Measurements from ENCODE around the gene NLRP10. TPM values are rescaled to one million over a fixed set of nuclear protein-coding genes. Genes with fewer than 3 reads are reported as not detected.

Gene NLRP10
- total and polyA plus RNA-seq, 7 experiments from 2014 or later, result not detected

GRCh38 chr11:7949934-7950333 is 15.3 kb downstream of the NLRP10 start:
- ChIA-PET POLR2A (no interaction called here), CTCF (no interaction called here)
- H3K36me3 ChIP-seq (ENCODE audit: control insufficient read depth in 2 of 3, insufficient read depth in 3 of 3, low read length in 3 of 3), result no peaks in the 10 kb centered on the region
- no peak overlapping the region for H3K27ac ChIP-seq (ENCODE audit: low read depth, low read length)
- H3K36me3 Mint-ChIP-seq, result no peaks in the 10 kb centered on the region
- intact Hi-C loops (cut with micrococcal nuclease), result no loop called here
- H3K27ac Mint-ChIP-seq, result no peak overlapping the region
- H3K9me3 ChIP-seq (ENCODE audit: control insufficient read depth in 2 of 3, low read length in 3 of 3), result peaks cover 0 to 8% (median 0%) of the 10 kb centered on the region in 3 experiments
- H3K4me1 Mint-ChIP-seq, result peaks cover 0 to 1% (median 0%) of the 10 kb centered on the region in 7 donors
- no peak overlapping the region for H3K4me3 ChIP-seq (ENCODE audit: low read length)
- peaks cover 0 to 3% (median 0%) of the 10 kb centered on the region in 11 donors for H3K9me3 Mint-ChIP-seq
- H3K27me3 ChIP-seq (ENCODE audit: control insufficient read depth in 2 of 2, insufficient read depth in 2 of 2, low read length in 2 of 2), result no peaks in the 10 kb centered on the region
- H3K27me3 Mint-ChIP-seq, result peaks cover 7 to 45% (median 30%) of the 10 kb centered on the region in 5 donors
- no peak for ATAC-seq
- no peak for DNase-seq
- H3K4me1 ChIP-seq (ENCODE audit: control insufficient read depth in 2 of 2, insufficient read depth in 2 of 2, low read length in 2 of 2), result no peaks in the 10 kb centered on the region
- H3K4me3 Mint-ChIP-seq, result no peak overlapping the region

GRCh38 chr11:7944123-7944522 is 21.1 kb downstream of the NLRP10 start:
- Mint-ChIP-seq H3K27ac (no peak overlapping the region), H3K4me1 (peaks cover 0 to 1% (median 0%) of the 10 kb centered on the region in 7 donors), H3K36me3 (peaks cover 0 to 6% (median 0%) of the 10 kb centered on the region in 5 donors), H3K27me3 (peaks cover 8 to 30% (median 25%) of the 10 kb centered on the region in 5 donors), H3K4me3 (no peak overlapping the region), H3K9me3 (peaks cover 8 to 35% (median 22%) of the 10 kb centered on the region in 11 donors)
- Histone ChIP-seq H3K4me3 (ENCODE audit: low read length) (no peak overlapping the region), H3K9me3 (ENCODE audit: control insufficient read depth in 2 of 3, low read length in 3 of 3) (peaks cover 0 to 22% (median 4%) of the 10 kb centered on the region in 3 experiments), H3K36me3 (ENCODE audit: control insufficient read depth in 2 of 3, insufficient read depth in 3 of 3, low read length in 3 of 3) (no peaks in the 10 kb centered on the region), H3K27ac (ENCODE audit: low read depth, low read length) (no peak overlapping the region), H3K4me1 (ENCODE audit: control insufficient read depth in 2 of 2, insufficient read depth in 2 of 2, low read length in 2 of 2) (no peaks in the 10 kb centered on the region), H3K27me3 (ENCODE audit: control insufficient read depth in 2 of 2, insufficient read depth in 2 of 2, low read length in 2 of 2) (no peaks in the 10 kb centered on the region)
- no peak for ATAC-seq
- intact Hi-C loops (cut with micrococcal nuclease), result no loop called here
- CTCF ChIA-PET, result no interaction called here
- POLR2A ChIA-PET, result no interaction called here
- DNase-seq, result no peak

GRCh38 chr11:7941608-7942007 is 23.6 kb downstream of the NLRP10 start, which contains the start of gene OR10A3:
Gene OR10A3, minus strand, starts transcription at chr11:7941708. Its CDS starts 2,188 bp downstream, at chr11:7939520.
- ChIA-PET CTCF (no interaction called here), POLR2A (no interaction called here)
- peaks cover 0 to 22% (median 4%) of the 10 kb centered on the region in 3 experiments for H3K9me3 ChIP-seq (ENCODE audit: control insufficient read depth in 2 of 3, low read length in 3 of 3)
- Mint-ChIP-seq H3K9me3 (peaks cover 8 to 39% (median 22%) of the 10 kb centered on the region in 11 donors), H3K27me3 (peaks cover 2 to 28% (median 16%) of the 10 kb centered on the region in 5 donors), H3K4me3 (no peak within 1 kb of the TSS), H3K36me3 (peaks cover 0 to 6% (median 0%) of the 10 kb centered on the region in 5 donors), H3K27ac (no peak within 1 kb of the TSS), H3K4me1 (no peaks in the 10 kb centered on the region)
- no peak for ATAC-seq
- H3K27me3 ChIP-seq (ENCODE audit: control insufficient read depth in 2 of 2, insufficient read depth in 2 of 2, low read length in 2 of 2), result no peaks in the 10 kb centered on the region
- intact Hi-C loops (cut with micrococcal nuclease), result no loop called here
- H3K4me1 ChIP-seq (ENCODE audit: control insufficient read depth in 2 of 2, insufficient read depth in 2 of 2, low read length in 2 of 2), result no peaks in the 10 kb centered on the region
- no peak within 1 kb of the TSS for H3K4me3 ChIP-seq (ENCODE audit: low read length)
- DNase-seq, result no peak
- H3K36me3 ChIP-seq (ENCODE audit: control insufficient read depth in 2 of 3, insufficient read depth in 3 of 3, low read length in 3 of 3), result no peaks in the 10 kb centered on the region
- H3K27ac ChIP-seq (ENCODE audit: low read depth, low read length), result no peak within 1 kb of the TSS

- no peaks in the 10 kb centered on the region for H3K27me3 ChIP-seq (ENCODE audit: control insufficient read depth in 2 of 2, insufficient read depth in 2 of 2, low read length in 2 of 2)
- H3K4me1 ChIP-seq (ENCODE audit: control insufficient read depth in 2 of 2, insufficient read depth in 2 of 2, low read length in 2 of 2), result no peaks in the 10 kb centered on the region
- H3K9me3 Mint-ChIP-seq, result peaks cover 8 to 39% (median 22%) of the 10 kb centered on the region in 11 donors
- peaks cover 0 to 6% (median 0%) of the 10 kb centered on the region in 5 donors for H3K36me3 Mint-ChIP-seq
- H3K27ac ChIP-seq (ENCODE audit: low read depth, low read length), result no peak overlapping the region
- H3K4me1 Mint-ChIP-seq, result no peaks in the 10 kb centered on the region
- peaks cover 2 to 28% (median 16%) of the 10 kb centered on the region in 5 donors for H3K27me3 Mint-ChIP-seq
- H3K4me3 ChIP-seq (ENCODE audit: low read length), result no peak overlapping the region
- intact Hi-C loops (cut with micrococcal nuclease), result no loop called here
- H3K36me3 ChIP-seq (ENCODE audit: control insufficient read depth in 2 of 3, insufficient read depth in 3 of 3, low read length in 3 of 3), result no peaks in the 10 kb centered on the region
- ATAC-seq (no peak), DNase-seq (no peak)
- peaks cover 0 to 22% (median 4%) of the 10 kb centered on the region in 3 experiments for H3K9me3 ChIP-seq (ENCODE audit: control insufficient read depth in 2 of 3, low read length in 3 of 3)
- ChIA-PET CTCF (no interaction called here), POLR2A (no interaction called here)
- no peak overlapping the region for H3K4me3 Mint-ChIP-seq
- no peak overlapping the region for H3K27ac Mint-ChIP-seq
These were observed 24.1 kb downstream of the NLRP10 start for GRCh38 chr11:7941146-7941545.

- H3K27me3 ChIP-seq (ENCODE audit: control insufficient read depth in 2 of 2, insufficient read depth in 2 of 2, low read length in 2 of 2), result no peaks in the 10 kb centered on the region
- no peak for ATAC-seq
These were observed 28.6 kb downstream of the NLRP10 start for GRCh38 chr11:7936615-7937014.

GRCh38 chr11:7931168-7931567 is 34.1 kb downstream of the NLRP10 start, which contains the start of gene OR10A6:
Gene OR10A6, minus strand, starts transcription at chr11:7931268. Its CDS starts 2,606 bp downstream, at chr11:7928662.
- Mint-ChIP-seq H3K27me3 (peaks cover 14 to 63% (median 45%) of the 10 kb centered on the region in 5 donors), H3K4me3 (no peak within 1 kb of the TSS), H3K9me3 (peaks cover 0 to 10% (median 0%) of the 10 kb centered on the region in 11 donors), H3K4me1 (no peaks in the 10 kb centered on the region), H3K27ac (no peak within 1 kb of the TSS), H3K36me3 (peaks cover 0 to 3% (median 0%) of the 10 kb centered on the region in 5 donors)
- Histone ChIP-seq H3K27ac (ENCODE audit: low read depth, low read length) (no peak within 1 kb of the TSS), H3K9me3 (ENCODE audit: control insufficient read depth in 2 of 3, low read length in 3 of 3) (no peaks in the 10 kb centered on the region), H3K36me3 (ENCODE audit: control insufficient read depth in 2 of 3, insufficient read depth in 3 of 3, low read length in 3 of 3) (no peaks in the 10 kb centered on the region), H3K4me1 (ENCODE audit: control insufficient read depth in 2 of 2, insufficient read depth in 2 of 2, low read length in 2 of 2) (no peaks in the 10 kb centered on the region), H3K4me3 (ENCODE audit: low read length) (no peak within 1 kb of the TSS), H3K27me3 (ENCODE audit: control insufficient read depth in 2 of 2, insufficient read depth in 2 of 2, low read length in 2 of 2) (peaks cover 0 to 4% of the 10 kb centered on the region in 2 donors)
- intact Hi-C loops (cut with micrococcal nuclease), result no loop called here
- ATAC-seq (no peak), DNase-seq (no peak)
- ChIA-PET POLR2A (no interaction called here), CTCF (no interaction called here)

More at GRCh38 chr11:7936615-7937014, 28.6 kb downstream of the NLRP10 start:
- Mint-ChIP-seq H3K27ac (no peak overlapping the region), H3K4me1 (no peaks in the 10 kb centered on the region), H3K9me3 (peaks cover 0 to 12% (median 2%) of the 10 kb centered on the region in 11 donors), H3K36me3 (no peaks in the 10 kb centered on the region), H3K4me3 (no peak overlapping the region), H3K27me3 (peaks cover 8 to 57% (median 27%) of the 10 kb centered on the region in 5 donors)
- ChIA-PET CTCF (no interaction called here), POLR2A (no interaction called here)
- no peaks in the 10 kb centered on the region for H3K4me1 ChIP-seq (ENCODE audit: control insufficient read depth in 2 of 2, insufficient read depth in 2 of 2, low read length in 2 of 2)
- no peaks in the 10 kb centered on the region for H3K36me3 ChIP-seq (ENCODE audit: control insufficient read depth in 2 of 3, insufficient read depth in 3 of 3, low read length in 3 of 3)
- H3K4me3 ChIP-seq (ENCODE audit: low read length), result no peak overlapping the region
- DNase-seq, result no peak
- H3K27ac ChIP-seq (ENCODE audit: low read depth, low read length), result no peak overlapping the region
- intact Hi-C loops (cut with micrococcal nuclease), result no loop called here
- H3K9me3 ChIP-seq (ENCODE audit: control insufficient read depth in 2 of 3, low read length in 3 of 3), result no peaks in the 10 kb centered on the region

GRCh38 chr11:7927635-7928034 is 37.6 kb downstream of the NLRP10 start:
- no peaks in the 10 kb centered on the region for H3K36me3 ChIP-seq (ENCODE audit: control insufficient read depth in 2 of 3, insufficient read depth in 3 of 3, low read length in 3 of 3)
- H3K4me3 ChIP-seq (ENCODE audit: low read length), result no peak overlapping the region
- H3K27ac ChIP-seq (ENCODE audit: low read depth, low read length), result no peak overlapping the region
- Mint-ChIP-seq H3K9me3 (peaks cover 0 to 1% (median 0%) of the 10 kb centered on the region in 11 donors), H3K36me3 (peaks cover 0 to 4% (median 0%) of the 10 kb centered on the region in 5 donors), H3K4me1 (no peaks in the 10 kb centered on the region), H3K27me3 (peaks cover 11 to 55% (median 46%) of the 10 kb centered on the region in 5 donors), H3K27ac (no peak overlapping the region), H3K4me3 (no peak overlapping the region)
- H3K27me3 ChIP-seq (ENCODE audit: control insufficient read depth in 2 of 2, insufficient read depth in 2 of 2, low read length in 2 of 2), result peaks cover 0 to 4% of the 10 kb centered on the region in 2 donors
- ChIA-PET CTCF (no interaction called here), POLR2A (no interaction called here)
- intact Hi-C loops (cut with micrococcal nuclease), result no loop called here
- no peaks in the 10 kb centered on the region for H3K9me3 ChIP-seq (ENCODE audit: control insufficient read depth in 2 of 3, low read length in 3 of 3)
- no peaks in the 10 kb centered on the region for H3K4me1 ChIP-seq (ENCODE audit: control insufficient read depth in 2 of 2, insufficient read depth in 2 of 2, low read length in 2 of 2)
- no peak for ATAC-seq
- no peak for DNase-seq
